HL-60 (cell line): ENCODE measurements around the gene CYP2C9.

Experiments
- CTCF ChIP-seq: IDR thresholded peaks from one replicate; pipeline ENCODE4 v1.5.1; 2011; ENCODE audit warnings: low read length, control low read depth, inconsistent platforms; ENCODE audit not compliant: insufficient read depth
- POLR2AphosphoS5 ChIP-seq: IDR thresholded peaks from 2 replicates; pipeline ENCODE4 v1.6.1; 2012; ENCODE audit warnings: low read depth

DNA sequence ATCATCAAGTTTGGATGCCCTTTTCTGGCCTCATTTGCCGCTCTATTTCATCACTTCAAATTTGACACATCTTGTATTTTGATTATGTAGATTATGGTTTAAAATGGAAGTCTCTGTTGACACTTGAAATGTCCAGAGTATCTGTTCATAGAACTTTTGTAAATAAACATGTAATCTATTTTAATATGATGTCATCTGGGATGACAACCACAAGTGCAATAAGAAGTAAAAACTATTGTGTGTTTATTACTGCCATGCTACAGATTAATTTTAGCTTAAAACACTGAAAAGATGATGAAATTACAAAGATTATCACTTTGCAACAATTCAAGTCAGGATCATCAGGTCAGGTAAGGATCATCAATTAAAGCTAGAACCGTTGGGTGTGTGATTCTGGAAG, 100.8 kb downstream of the CYP2C9 start:
- TF ChIP-seq CTCF (no peak), POLR2AphosphoS5 (no peak)
